IMR-90 (cell line): Measurements from ENCODE around the gene SLC13A5. TPM values are rescaled to one million over a fixed set of nuclear protein-coding genes. Genes with fewer than 3 reads are reported as not detected.

ENCODE experiments used
- ATAC-seq: fragments of 200-7000 bp; cut with Tn5 transposase; 2 replicates; pipeline ENCODE4 v1.9.1; 2020; ENCODE audit warnings: low read depth, mild to moderate bottlenecking, moderate library complexity
- BruUV-seq: library from RNA; stranded (reverse); fragments of 400-500 nt; replicated peaks from 2 replicates; lab custom pipeline; 2021; lab: Mats Ljungman, UMichigan
- CTCF ChIA-PET: fragments of 300-600 bp; formaldehyde crosslinking; extraction: SDS; loops from one replicate; lab custom pipeline; 2021; ENCODE audit warnings: antibody characterized with exemption; lab: Yijun Ruan, JAX
- POLR2A ChIA-PET: fragments of 300-600 bp; sonication (Branson Sonifier 250); formaldehyde crosslinking; loops from one replicate; lab custom pipeline; 2022; ENCODE audit warnings: antibody characterized with exemption; ENCODE audit not compliant: unreplicated experiment; lab: Charles Lee
- DNase-seq: peaks from one replicate; pipeline ENCODE4 v3.0.0; 2013
- H2AFZ ChIP-seq: replicated peaks from 2 replicates; pipeline ENCODE3; 2013; ENCODE audit warnings: low read length, mild to moderate bottlenecking; ENCODE audit not compliant: poor library complexity
- H2AK5ac ChIP-seq: 2 replicates; pipeline ENCODE4 v1.6.1; 2013; ENCODE audit warnings: low read depth, low read length, inconsistent platforms
- H2AK9ac ChIP-seq: replicated peaks from 2 replicates; pipeline ENCODE3; 2013; ENCODE audit warnings: mild to moderate bottlenecking, low read depth, low read length, moderate library complexity; ENCODE audit not compliant: poor library complexity
- H2BK120ac ChIP-seq: 2 replicates; pipeline ENCODE4 v1.6.1; 2013; ENCODE audit warnings: low read depth, low read length, inconsistent platforms
- H2BK15ac ChIP-seq: 3 replicates; pipeline ENCODE4 v1.6.1; 2013; ENCODE audit warnings: low read depth, low read length, inconsistent platforms
- H2BK20ac ChIP-seq: 2 replicates; pipeline ENCODE4 v1.6.1; 2013; ENCODE audit warnings: low read depth, mild to moderate bottlenecking, inconsistent platforms, low read length, moderate library complexity
- H2BK5ac ChIP-seq: 2 replicates; pipeline ENCODE4 v1.6.1; 2013; ENCODE audit warnings: mild to moderate bottlenecking, low read depth, low read length, inconsistent platforms; ENCODE audit not compliant: poor library complexity, severe bottlenecking
- H3K14ac ChIP-seq: replicated peaks from 2 replicates; pipeline ENCODE4 v1.6.1; 2013; ENCODE audit warnings: low read depth, low read length, inconsistent platforms
- H3K18ac ChIP-seq: 2 replicates; pipeline ENCODE4 v1.6.1; 2013; ENCODE audit warnings: low read depth, low read length, control low read depth
- H3K23ac ChIP-seq: 2 replicates; pipeline ENCODE4 v1.6.1; 2013; ENCODE audit warnings: low read depth, low read length, inconsistent platforms
- H3K27ac ChIP-seq: 2 replicates; pipeline ENCODE4 v1.5.1; 2013; ENCODE audit warnings: mild to moderate bottlenecking, control low read depth, low read length; ENCODE audit not compliant: insufficient read depth
- H3K27me3 ChIP-seq: 2 replicates; pipeline ENCODE4 v1.6.1; 2013; ENCODE audit warnings: low read length; ENCODE audit not compliant: control insufficient read depth, insufficient read depth
- H3K36me3 ChIP-seq: 2 replicates; pipeline ENCODE4 v1.6.1; 2013; ENCODE audit warnings: low read length, mixed read lengths; ENCODE audit not compliant: control insufficient read depth, insufficient read depth
- H3K4ac ChIP-seq: 2 replicates; pipeline ENCODE4 v1.6.1; 2013; ENCODE audit warnings: low read depth, low read length, inconsistent platforms
- H3K4me1 ChIP-seq: 2 replicates; pipeline ENCODE4 v1.6.1; 2013; ENCODE audit warnings: low read length, mixed read lengths; ENCODE audit not compliant: control insufficient read depth, insufficient read depth
- H3K4me2 ChIP-seq: 2 replicates; pipeline ENCODE4 v1.6.1; 2013; ENCODE audit warnings: low read depth, mild to moderate bottlenecking, control low read depth, low read length, moderate library complexity
- H3K4me3 ChIP-seq: 2 replicates; pipeline ENCODE4 v1.5.1; 2013; ENCODE audit warnings: low read depth, mild to moderate bottlenecking, control low read depth, low read length, moderate library complexity; ENCODE audit not compliant: insufficient read depth
- H3K56ac ChIP-seq: 2 replicates; pipeline ENCODE4 v1.6.1; 2013; ENCODE audit warnings: low read length, inconsistent platforms; ENCODE audit not compliant: insufficient read depth; ENCODE audit errors: extremely low read depth
- H3K79me1 ChIP-seq, 2 experiments: 2 replicates each; pipeline ENCODE4 v1.6.1; 2013; ENCODE audit warnings: low read length in 2 of 2, inconsistent platforms in 1 of 2, low read depth in 1 of 2
- H3K9ac ChIP-seq: 2 replicates; pipeline ENCODE4 v1.6.1; 2013; ENCODE audit warnings: low read depth, low read length, control low read depth
- H3K9me1 ChIP-seq: 2 replicates; pipeline ENCODE4 v1.6.1; 2013; ENCODE audit warnings: low read length, inconsistent platforms; ENCODE audit not compliant: insufficient read depth
- H3K9me3 ChIP-seq: 2 replicates; pipeline ENCODE4 v1.6.1; 2013; ENCODE audit warnings: low read length; ENCODE audit not compliant: control insufficient read depth, insufficient read depth
- H4K20me1 ChIP-seq: 2 replicates; pipeline ENCODE4 v1.6.1; 2013; ENCODE audit warnings: low read length, inconsistent platforms; ENCODE audit not compliant: insufficient read depth
- H4K5ac ChIP-seq: 2 replicates; pipeline ENCODE4 v1.6.1; 2013; ENCODE audit warnings: mild to moderate bottlenecking, low read depth, low read length, control low read depth
- H4K8ac ChIP-seq, 2 experiments: 2 replicates each; pipeline ENCODE4 v1.6.1; 2013; ENCODE audit warnings: low read depth in 2 of 2, low read length in 2 of 2, control low read depth in 1 of 2, inconsistent platforms in 1 of 2
- H4K91ac ChIP-seq: 2 replicates; pipeline ENCODE4 v1.6.1; 2013; ENCODE audit warnings: low read depth, low read length, inconsistent platforms; ENCODE audit not compliant: insufficient read depth
- BHLHE40 ChIP-seq: fragments of 150-350 bp; IDR thresholded peaks from 2 replicates; pipeline ENCODE4 v1.6.1; 2016; ENCODE audit warnings: mild to moderate bottlenecking, low read depth, low read length
- CEBPB ChIP-seq: IDR thresholded peaks from 2 replicates; pipeline ENCODE4 v1.6.1; 2012; ENCODE audit warnings: low read depth, low read length, improper control_type of control experiment
- CHD1 ChIP-seq: IDR thresholded peaks from 2 replicates; pipeline ENCODE4 v1.6.1; 2012; ENCODE audit warnings: low read depth, low read length, improper control_type of control experiment
- ELK1 ChIP-seq: fragments of 150-350 bp; IDR thresholded peaks from 2 replicates; pipeline ENCODE4 v1.6.1; 2016; ENCODE audit warnings: low read depth, mild to moderate bottlenecking, low read length, moderate library complexity, borderline replicate concordance
- FOS ChIP-seq: fragments of 150-350 bp; IDR thresholded peaks from 2 replicates; pipeline ENCODE4 v1.6.1; 2016; ENCODE audit warnings: low read depth, low read length
- MAFK ChIP-seq: IDR thresholded peaks from 2 replicates; pipeline ENCODE4 v1.6.1; 2012; ENCODE audit warnings: low read depth, low read length, improper control_type of control experiment
- MAZ ChIP-seq: IDR thresholded peaks from 2 replicates; pipeline ENCODE4 v1.6.1; 2012; ENCODE audit warnings: low read depth, mild to moderate bottlenecking, low read length, improper control_type of control experiment, moderate library complexity, borderline replicate concordance
- MXI1 ChIP-seq: IDR thresholded peaks from 2 replicates; pipeline ENCODE4 v1.6.1; 2012; ENCODE audit warnings: low read depth, mild to moderate bottlenecking, low read length, moderate library complexity, borderline replicate concordance
- NFE2L2 ChIP-seq: fragments of 150-350 bp; IDR thresholded peaks from 2 replicates; pipeline ENCODE4 v1.6.1; 2016; ENCODE audit warnings: low read depth, mild to moderate bottlenecking, low read length
- POLR2A ChIP-seq: IDR thresholded peaks from 2 replicates; pipeline ENCODE4 v1.6.1; 2012; ENCODE audit warnings: mild to moderate bottlenecking, low read depth, low read length
- RAD21 ChIP-seq: IDR thresholded peaks from 2 replicates; pipeline ENCODE4 v1.6.1; 2012; ENCODE audit warnings: low read length, improper control_type of control experiment
- RCOR1 ChIP-seq: IDR thresholded peaks from 2 replicates; pipeline ENCODE4 v1.6.1; 2012; ENCODE audit warnings: mild to moderate bottlenecking, low read length, improper control_type of control experiment; ENCODE audit not compliant: insufficient replicate concordance
- RFX5 ChIP-seq: IDR thresholded peaks from 2 replicates; pipeline ENCODE4 v1.8.0; 2012; ENCODE audit warnings: low read depth, mild to moderate bottlenecking, low read length, moderate library complexity
- SMC3 ChIP-seq: fragments of 150-350 bp; IDR thresholded peaks from 2 replicates; pipeline ENCODE4 v1.6.1; 2016; ENCODE audit warnings: low read depth, mild to moderate bottlenecking, antibody characterized with exemption, low read length, moderate library complexity
- WGBS, 2 experiments: methylation state at CpG; one replicate each; pipeline versions ENCODE4 v1.1.5 to v1.1.7; 2013; ENCODE audit warnings: missing lambda C conversion rate in 2 of 2; ENCODE audit not compliant: insufficient read length in 1 of 2; ENCODE audit errors: extremely low coverage in 2 of 2; 5-methylcytosine and 5-hydroxymethylcytosine counted together
- dilution Hi-C: fragments of 300-500 bp; cut with HindIII; formaldehyde crosslinking; loops from one replicate; pipeline ENCODE4 v1.14.3; 2018; ENCODE audit warnings: low sequenced_read_pairs; ENCODE audit not compliant: unreplicated experiment
- in situ Hi-C: fragments of 300-500 bp; cut with MboI; formaldehyde crosslinking; loops from 3 replicates; pipeline ENCODE4 v1.14.3; 2019; ENCODE audit warnings: low sequenced_read_pairs, inconsistent platforms, mixed read lengths
- intact Hi-C: fragments of 100-400 bp; cut with micrococcal nuclease; formaldehyde crosslinking; loops from 2 replicates; pipeline ENCODE4 v1.10.0; 2022
- polyA plus RNA-seq, 3 experiments: library from polyadenylated mRNA; depleted of rRNA; stranded (reverse); fragments of >200 nt; gene quantifications; 2 replicates each; pipeline ENCODE4 v1.2.3, GENCODE V29; 2012; ENCODE audit warnings: low replicate concordance in 1 of 3
- total RNA-seq: library from RNA; depleted of rRNA; stranded (reverse); fragments of >200 nt; gene quantifications from 2 replicates; pipeline ENCODE4 v1.2.3, GENCODE V29; 2012
- TF ChIP-seq, protein P1 (sequence below): fragments of 150-350 bp; IDR thresholded peaks from 2 replicates; pipeline ENCODE4 v1.6.1; 2017; ENCODE audit warnings: mild to moderate bottlenecking, antibody characterized with exemption, low read length, low read depth
- TF ChIP-seq, protein P2 (sequence below): conservative IDR thresholded peaks from 2 replicates; pipeline ENCODE4 v1.5.1; 2012; ENCODE audit warnings: mild to moderate bottlenecking, low read depth, low read length, improper control_type of control experiment

Gene SLC13A5
- total and polyA plus RNA-seq, 2 of the 4 experiments (the other 2 are of a cell fraction): not detected

DNA sequence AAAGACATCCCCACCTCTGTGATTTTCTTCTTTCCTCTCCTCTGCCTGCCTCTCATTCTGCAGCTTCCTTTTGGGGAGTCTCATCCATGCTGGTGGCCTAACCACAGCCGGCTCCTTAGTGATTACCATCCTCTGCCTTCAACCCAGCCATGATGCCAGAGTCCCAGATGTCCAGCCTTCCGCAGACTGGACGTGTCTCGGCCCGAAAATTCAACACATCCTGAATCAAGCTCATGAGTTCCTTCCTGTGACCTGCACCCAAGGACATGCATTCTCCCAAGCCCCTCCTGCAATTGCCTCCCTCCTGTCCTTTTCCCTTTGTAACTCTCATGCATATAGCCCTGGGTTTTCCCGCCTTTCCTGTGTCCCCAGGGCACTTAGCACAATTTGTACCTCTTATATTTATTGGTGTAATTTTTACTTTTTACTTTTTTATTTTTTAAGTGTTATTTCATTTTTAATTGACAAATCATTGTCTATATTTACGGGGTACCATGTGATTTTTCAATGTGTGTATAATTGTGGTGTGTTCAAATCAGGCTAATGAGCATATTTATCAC is 1.2 kb upstream of the SLC13A5 start:
- no TSS peak for BruUV-seq
- H2BK20ac ChIP-seq: no peak overlapping the region
- no peak overlapping the region for H3K4ac ChIP-seq
- H2AFZ ChIP-seq: no peak overlapping the region
- intact Hi-C loops (no loop called here), in situ Hi-C loops (no loop called here), dilution Hi-C loops (no loop called here)
- CTCF ChIA-PET: interaction anchor here (0.6 kb wide), 1 partner anchor 1370 kb away, joined by 3 read pairs; no protein-coding TSS in a partner anchor
- no peak overlapping the region for H3K23ac ChIP-seq
- H3K56ac ChIP-seq: no peak overlapping the region
- no peak overlapping the region for H2AK9ac ChIP-seq
- no peaks in the 10 kb centered on the region for H3K36me3 ChIP-seq
- no peak overlapping the region for H4K5ac ChIP-seq
- TF ChIP-seq MAZ (no peak), FOS (no peak), SMC3 (no peak), CEBPB (no peak), RAD21 (no peak), RCOR1 (no peak), POLR2A (no peak), RFX5 (no peak), ELK1 (no peak), MXI1 (no peak), CHD1 (no peak), BHLHE40 (no peak), MAFK (no peak), NFE2L2 (no peak)
- TF ChIP-seq, protein P1, sequence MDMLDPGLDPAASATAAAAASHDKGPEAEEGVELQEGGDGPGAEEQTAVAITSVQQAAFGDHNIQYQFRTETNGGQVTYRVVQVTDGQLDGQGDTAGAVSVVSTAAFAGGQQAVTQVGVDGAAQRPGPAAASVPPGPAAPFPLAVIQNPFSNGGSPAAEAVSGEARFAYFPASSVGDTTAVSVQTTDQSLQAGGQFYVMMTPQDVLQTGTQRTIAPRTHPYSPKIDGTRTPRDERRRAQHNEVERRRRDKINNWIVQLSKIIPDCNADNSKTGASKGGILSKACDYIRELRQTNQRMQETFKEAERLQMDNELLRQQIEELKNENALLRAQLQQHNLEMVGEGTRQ: no peak
- TF ChIP-seq, protein P2, sequence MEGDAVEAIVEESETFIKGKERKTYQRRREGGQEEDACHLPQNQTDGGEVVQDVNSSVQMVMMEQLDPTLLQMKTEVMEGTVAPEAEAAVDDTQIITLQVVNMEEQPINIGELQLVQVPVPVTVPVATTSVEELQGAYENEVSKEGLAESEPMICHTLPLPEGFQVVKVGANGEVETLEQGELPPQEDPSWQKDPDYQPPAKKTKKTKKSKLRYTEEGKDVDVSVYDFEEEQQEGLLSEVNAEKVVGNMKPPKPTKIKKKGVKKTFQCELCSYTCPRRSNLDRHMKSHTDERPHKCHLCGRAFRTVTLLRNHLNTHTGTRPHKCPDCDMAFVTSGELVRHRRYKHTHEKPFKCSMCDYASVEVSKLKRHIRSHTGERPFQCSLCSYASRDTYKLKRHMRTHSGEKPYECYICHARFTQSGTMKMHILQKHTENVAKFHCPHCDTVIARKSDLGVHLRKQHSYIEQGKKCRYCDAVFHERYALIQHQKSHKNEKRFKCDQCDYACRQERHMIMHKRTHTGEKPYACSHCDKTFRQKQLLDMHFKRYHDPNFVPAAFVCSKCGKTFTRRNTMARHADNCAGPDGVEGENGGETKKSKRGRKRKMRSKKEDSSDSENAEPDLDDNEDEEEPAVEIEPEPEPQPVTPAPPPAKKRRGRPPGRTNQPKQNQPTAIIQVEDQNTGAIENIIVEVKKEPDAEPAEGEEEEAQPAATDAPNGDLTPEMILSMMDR: no peak
- no peaks in the 10 kb centered on the region for H3K79me1 ChIP-seq
- no peaks in the 10 kb centered on the region for H3K4me1 ChIP-seq
- no peak overlapping the region for H3K4me3 ChIP-seq
- no peak overlapping the region for H3K18ac ChIP-seq
- H3K9ac ChIP-seq: no peak overlapping the region
- no peak overlapping the region for H2BK5ac ChIP-seq
- no peak for DNase-seq
- peaks cover 32% of the 10 kb centered on the region for H3K27me3 ChIP-seq
- ATAC-seq: no peak
- no peak overlapping the region for H2AK5ac ChIP-seq
- H4K20me1 ChIP-seq: no peaks in the 10 kb centered on the region
- no peak overlapping the region for H3K27ac ChIP-seq
- H4K91ac ChIP-seq: no peak overlapping the region
- H2BK120ac ChIP-seq: no peak overlapping the region
- no peak overlapping the region for H2BK15ac ChIP-seq
- H3K14ac ChIP-seq: no peak overlapping the region
- H3K9me1 ChIP-seq: no peaks in the 10 kb centered on the region
- H3K9me3 ChIP-seq: peaks cover 3% of the 10 kb centered on the region
- H4K8ac ChIP-seq: no peak overlapping the region
- 93% methylated on average over 2 of the region's 7 CpGs; no CpG with 5 or more reads in 1 of the 2 experiments for WGBS, 2 experiments
- POLR2A ChIA-PET: no interaction called here
- H3K4me2 ChIP-seq: no peak overlapping the region
